Omental fat pad (tissue), 4 donors: ENCODE data around the gene CCM2. TPM values are rescaled to one million over a fixed set of nuclear protein-coding genes. Genes with fewer than 3 reads are reported as not detected.

Experiments
- ATAC-seq: fragments of 150-250 bp; one replicate; pipeline ENCODE4 v1.9.1; 2016; ENCODE audit warnings: mild to moderate bottlenecking, moderate library complexity; ENCODE audit not compliant: low FRiP score
- DNase-seq: peaks from one replicate; pipeline ENCODE4 v3.0.0-alpha.2; 2019; ENCODE audit warnings: low spot score
- total RNA-seq, 4 donors: library from RNA; depleted of rRNA; stranded (reverse); fragments of >200 nt; gene quantifications; one replicate each; pipeline ENCODE4 v1.1.0, GENCODE V29; 2016
- TF ChIP-seq, protein P1 (sequence below), 3 donors: fragments of 450-650 bp; IDR thresholded peaks; one replicate each; pipeline ENCODE4 v1.5.1; 2016 to 2017; ENCODE audit warnings: antibody characterized with exemption in 3 of 3, mild to moderate bottlenecking in 3 of 3, moderate library complexity in 2 of 3

The CCM2 gene
- total RNA-seq, 4 donors from 2014 or later, result 40.5 to 61.7 (median 57.6) TPM

DNA sequence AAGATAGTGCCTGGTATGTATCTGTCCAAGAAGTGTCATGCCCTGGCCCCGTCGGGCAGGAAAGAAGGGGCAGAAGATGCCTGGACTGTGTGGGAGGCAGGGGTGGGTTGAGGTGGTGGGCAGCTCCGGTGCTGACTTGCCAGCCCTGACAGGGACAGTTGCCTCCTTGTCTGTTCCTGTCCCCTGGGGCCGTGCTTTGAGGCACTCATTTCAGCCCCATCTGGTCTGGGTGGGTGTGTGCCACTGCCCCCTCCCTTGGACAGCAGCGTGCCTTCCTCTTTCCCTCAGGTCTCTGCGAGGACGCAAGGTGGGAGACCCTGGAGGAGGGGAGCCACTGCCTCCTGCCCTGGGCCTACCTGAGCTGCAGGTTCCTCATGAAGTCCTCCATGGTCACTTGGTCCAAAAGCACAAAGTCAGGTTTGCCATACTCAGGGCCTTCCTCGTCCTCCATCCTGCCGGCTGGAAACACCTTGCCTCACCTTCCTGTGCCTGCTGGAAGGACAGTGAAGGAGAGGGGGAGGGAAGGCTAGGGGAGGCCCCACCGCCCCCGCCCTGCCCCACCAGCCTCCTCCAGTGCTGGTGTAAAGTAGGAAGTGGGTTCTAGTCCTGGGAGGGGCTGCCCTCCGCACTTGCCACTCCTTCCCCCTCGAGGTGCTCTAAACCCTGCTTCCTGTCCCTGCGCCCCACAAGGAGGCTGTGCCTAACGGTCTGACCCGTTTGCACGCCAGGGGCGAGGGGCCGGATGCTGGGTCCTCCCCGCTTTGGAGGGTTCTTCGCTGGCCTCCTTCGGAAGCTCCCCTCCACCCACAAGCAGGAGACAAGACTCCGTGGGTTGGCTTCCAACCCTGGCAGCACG lies 21.3 kb upstream of the CCM2 start, which contains the start of gene MYO1G:
TSS of gene MYO1G (minus strand) at position 505 of the 856 bp plus-strand sequence. CDS start at position 451, 54 bp downstream.
- DNase-seq, result no peak
- TF ChIP-seq, protein P1, sequence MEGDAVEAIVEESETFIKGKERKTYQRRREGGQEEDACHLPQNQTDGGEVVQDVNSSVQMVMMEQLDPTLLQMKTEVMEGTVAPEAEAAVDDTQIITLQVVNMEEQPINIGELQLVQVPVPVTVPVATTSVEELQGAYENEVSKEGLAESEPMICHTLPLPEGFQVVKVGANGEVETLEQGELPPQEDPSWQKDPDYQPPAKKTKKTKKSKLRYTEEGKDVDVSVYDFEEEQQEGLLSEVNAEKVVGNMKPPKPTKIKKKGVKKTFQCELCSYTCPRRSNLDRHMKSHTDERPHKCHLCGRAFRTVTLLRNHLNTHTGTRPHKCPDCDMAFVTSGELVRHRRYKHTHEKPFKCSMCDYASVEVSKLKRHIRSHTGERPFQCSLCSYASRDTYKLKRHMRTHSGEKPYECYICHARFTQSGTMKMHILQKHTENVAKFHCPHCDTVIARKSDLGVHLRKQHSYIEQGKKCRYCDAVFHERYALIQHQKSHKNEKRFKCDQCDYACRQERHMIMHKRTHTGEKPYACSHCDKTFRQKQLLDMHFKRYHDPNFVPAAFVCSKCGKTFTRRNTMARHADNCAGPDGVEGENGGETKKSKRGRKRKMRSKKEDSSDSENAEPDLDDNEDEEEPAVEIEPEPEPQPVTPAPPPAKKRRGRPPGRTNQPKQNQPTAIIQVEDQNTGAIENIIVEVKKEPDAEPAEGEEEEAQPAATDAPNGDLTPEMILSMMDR (IDR thresholded peaks at IDR 0.05), result no peak
- ATAC-seq, result no peak

- TF ChIP-seq, protein P1 (IDR thresholded peaks at IDR 0.05), result no peak
- DNase-seq, result no peak
- peak; percentile 20 for ATAC-seq
These were observed 20.3 kb upstream of the CCM2 start for GRCh38 chr7:44979481-44980392.

DNA sequence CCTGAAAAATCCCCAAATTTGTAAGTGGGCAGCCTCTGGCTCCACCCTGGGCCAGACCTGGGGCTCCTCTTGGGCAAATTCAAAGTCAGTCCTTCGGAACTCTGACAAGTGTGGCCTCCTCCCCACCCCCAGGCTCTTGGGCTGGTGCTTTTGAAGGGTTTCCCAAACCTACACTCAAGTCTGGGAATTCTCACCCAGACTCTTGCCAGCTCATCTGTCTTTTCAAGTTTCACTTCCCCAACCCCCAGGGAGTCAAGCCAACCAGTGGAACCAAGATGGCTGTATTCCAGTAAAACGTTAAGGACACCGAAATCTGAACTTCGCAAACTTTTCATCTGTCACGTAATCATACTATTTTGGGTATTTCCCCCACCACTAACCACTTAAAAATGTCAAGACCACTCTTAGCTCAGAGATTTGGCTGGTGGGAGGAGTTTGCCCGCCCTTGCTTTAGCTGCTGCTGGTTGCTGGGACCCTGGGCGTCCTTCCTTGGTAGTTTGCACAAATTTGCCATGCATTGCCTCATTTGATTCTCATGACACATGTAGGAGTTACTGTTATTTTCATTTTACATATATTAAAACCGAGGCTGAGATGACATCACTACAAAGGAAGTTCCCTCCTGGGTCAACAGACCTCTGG lies 19.5 kb upstream of the CCM2 start:
- DNase-seq, result no peak
- ATAC-seq, result peak; percentile 68
- TF ChIP-seq, protein P1 (IDR thresholded peaks at IDR 0.05), result no peak

DNA sequence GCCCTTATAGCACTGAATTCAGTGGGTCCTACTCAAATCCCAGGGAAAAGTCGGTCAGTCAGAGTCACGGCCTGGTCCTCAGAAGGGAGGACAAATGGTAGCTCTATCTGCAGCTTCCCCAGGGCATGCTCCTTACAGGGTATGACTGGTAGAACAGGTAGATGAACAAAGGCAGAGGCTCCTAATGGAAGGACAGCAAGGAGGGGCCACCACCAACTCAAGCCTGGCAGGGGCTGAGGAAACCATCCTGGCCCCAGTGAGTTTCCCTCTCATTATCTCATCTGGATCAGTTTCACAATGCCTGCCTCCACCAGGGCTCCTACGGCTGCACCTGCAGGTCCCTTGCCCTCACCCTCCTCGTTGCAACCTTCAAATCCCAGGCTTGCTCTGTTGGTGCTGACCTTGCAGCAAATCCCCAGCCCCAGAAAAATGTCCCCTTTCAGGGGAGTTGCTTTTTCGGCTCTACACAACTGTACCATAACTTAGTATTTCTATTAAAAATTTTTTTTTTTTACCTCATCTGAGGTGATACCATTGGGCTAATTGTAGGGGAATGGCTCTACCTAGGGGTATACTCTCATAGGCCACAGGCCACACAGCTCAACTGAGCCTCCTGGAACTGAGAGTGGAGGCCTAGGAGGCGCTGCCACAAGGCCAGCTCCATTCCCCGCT lies 18.8 kb upstream of the CCM2 start:
- ATAC-seq, result no peak
- TF ChIP-seq, protein P1 (IDR thresholded peaks at IDR 0.05), result no peak

GRCh38 chr7:44982535-44982923 lies 17.5 kb upstream of the CCM2 start:
- no peak for DNase-seq

More for the DNA sequence above, 18.8 kb upstream of the CCM2 start:
- no peak for DNase-seq

More at GRCh38 chr7:44982535-44982923, 17.5 kb upstream of the CCM2 start:
- TF ChIP-seq, protein P1 (IDR thresholded peaks at IDR 0.05), result no peak
- no peak for ATAC-seq
